Measurements from ENCODE around the gene NDUFC1. TPM values are rescaled to one million over a fixed set of nuclear protein-coding genes. Genes with fewer than 3 reads are reported as not detected.

Gene NDUFC1
- total and polyA plus RNA-seq, 2 of the 8 experiments (the other 6 are each of a cell fraction or from before 2014, with no cell fraction given) = 41.9 to 62.0 TPM

DNA sequence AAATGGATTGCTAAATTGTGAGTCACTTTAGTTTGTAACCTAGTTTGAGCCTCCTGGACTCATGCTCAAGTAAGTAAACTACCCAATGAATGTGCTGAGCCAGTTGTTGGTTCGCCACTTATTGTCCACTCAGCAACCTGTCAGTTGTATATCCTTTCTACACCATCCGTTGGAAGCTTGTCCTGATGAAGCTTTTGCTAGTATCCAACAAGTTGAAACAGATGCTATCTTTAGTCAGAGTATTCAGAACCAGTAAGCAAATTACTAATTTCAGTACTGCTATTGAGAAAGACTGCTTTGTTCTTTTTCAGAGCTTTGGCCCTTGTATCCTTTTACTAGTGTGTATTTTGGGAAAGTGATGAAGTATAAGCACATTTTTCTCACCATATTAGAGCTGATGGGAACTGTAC lies 5.3 kb downstream of the NDUFC1 start:
- no peak for DNase-seq (ENCODE audit: low read depth in 1 of 2, low spot score in 2 of 2)
- TF ChIP-seq KDM4A (IDR thresholded peaks at IDR 0.05; ENCODE audit: low read depth, low read length, severe bottlenecking) (no peak), SP1 (IDR thresholded peaks at IDR 0.05; ENCODE audit: low read depth, low read length) (no peak), HDAC2 (IDR thresholded peaks at IDR 0.05; ENCODE audit: borderline replicate concordance in 1 of 2, low read depth in 2 of 2, low read length in 2 of 2) (no peak), KDM1A (IDR thresholded peaks at IDR 0.05; ENCODE audit: borderline replicate concordance, low read length) (no peak)
- H3K4me3 ChIP-seq (ENCODE audit: extremely low read depth in 1 of 4, insufficient read depth in 2 of 4, low read depth in 3 of 4, low read length in 4 of 4) = no peak overlapping the region
- no peak overlapping the region for H3K27ac ChIP-seq (ENCODE audit: low read depth, low read length)
- H2BK5ac ChIP-seq (ENCODE audit: low read depth, low read length) = no peak overlapping the region
- no peak overlapping the region for H3K4me2 ChIP-seq (ENCODE audit: insufficient read depth in 1 of 2, low read depth in 2 of 2, low read length in 2 of 2)
- H3K9me3 ChIP-seq (ENCODE audit: insufficient read depth in 2 of 2, low read depth in 1 of 2, low read length in 1 of 2) = no peaks in the 10 kb centered on the region
- H2BK12ac ChIP-seq (ENCODE audit: low read depth, low read length) = no peak overlapping the region
- POLR2A ChIA-PET (ENCODE audit: partially characterized antibody) = interaction anchor here (0.6 to 1.2 kb wide), 3 partner anchors 12 to 165 kb away, joined by 3 read pairs; no protein-coding TSS in a partner anchor
- H3K79me2 ChIP-seq (ENCODE audit: control insufficient read depth in 1 of 2, insufficient read depth in 2 of 2, low read length in 2 of 2) = peaks cover 6 to 25% of the 10 kb centered on the region in 2 experiments; a peak in 3 of 4 replicates
- FAIRE-seq = no peak
- H3K4me1 ChIP-seq (replicated peaks in 1 of 4; ENCODE audit: control insufficient read depth in 3 of 4, insufficient read depth in 4 of 4, low read length in 3 of 4) = peaks cover 0 to 2% (median under 1%) of the 10 kb centered on the region in 4 experiments; a peak in 2 of 7 replicates
- no peak overlapping the region for H4K5ac ChIP-seq (ENCODE audit: insufficient read length, low read depth, low read length)
- no peak overlapping the region for H4K8ac ChIP-seq (ENCODE audit: extremely low read depth, insufficient read depth, low read length)
- H4K20me1 ChIP-seq (replicated peaks in 1 of 2; ENCODE audit: control insufficient read depth in 1 of 2, insufficient read depth in 2 of 2, low read length in 2 of 2) = no peaks in the 10 kb centered on the region
- 86% methylated on average over 2 of the region's 2 CpGs; no CpG with 5 or more reads in 1 of the 2 experiments for WGBS, 2 experiments (ENCODE audit: extremely low coverage in 1 of 2, insufficient coverage in 1 of 2, insufficient read length in 1 of 2, insufficient replicate concordance in 2 of 2, low coverage in 1 of 2, low lambda C conversion rate in 2 of 2, missing lambda C conversion rate in 1 of 2)
- H2BK20ac ChIP-seq (ENCODE audit: low read length) = no peak overlapping the region
- H4K91ac ChIP-seq (replicated peaks; ENCODE audit: insufficient read length, low read length) = no peak overlapping the region
- H2BK15ac ChIP-seq (ENCODE audit: low read length) = no peak overlapping the region
- no peak overlapping the region for H3K23ac ChIP-seq (ENCODE audit: insufficient read length)
- H3K36me3 ChIP-seq (ENCODE audit: control insufficient read depth in 2 of 4, insufficient read depth in 4 of 4, low read length in 3 of 4) = peaks cover 0 to 15% (median 3%) of the 10 kb centered on the region in 4 experiments; a peak in 1 of 8 replicates
- H3K18ac ChIP-seq (ENCODE audit: extremely low read depth, low read length) = no peak overlapping the region
- H3K14ac ChIP-seq (ENCODE audit: insufficient read length) = no peak overlapping the region
- CTCF ChIA-PET (ENCODE audit: partially characterized antibody) = interaction anchor here (0.8 to 4.4 kb wide), 19 partner anchors 10 to 276 kb away, joined by 3 to 34 read pairs (median 6); partner anchors contain the start of gene MGARP
- no peak overlapping the region for H3K4ac ChIP-seq (replicated peaks; ENCODE audit: insufficient read length, low read depth, low read length)
- H3K79me1 ChIP-seq (ENCODE audit: low read depth, low read length) = no peaks in the 10 kb centered on the region
- no peak overlapping the region for H3K56ac ChIP-seq (replicated peaks; ENCODE audit: insufficient read length, low read depth, low read length)
- peaks cover 11% of the 10 kb centered on the region for H3K23me2 ChIP-seq (ENCODE audit: low read depth, low read length)
- no peak overlapping the region for H3K9ac ChIP-seq (replicated peaks in 1 of 4; ENCODE audit: extremely low read depth in 1 of 4, low read depth in 3 of 4, low read length in 3 of 4)
- no peak overlapping the region for H2AK5ac ChIP-seq (ENCODE audit: low read depth, low read length)
- H2BK120ac ChIP-seq (replicated peaks; ENCODE audit: low read depth, low read length) = no peak overlapping the region
- H2AFZ ChIP-seq (ENCODE audit: low read length) = no peak overlapping the region
- H3K27me3 ChIP-seq (replicated peaks in 1 of 4; ENCODE audit: control insufficient read depth in 3 of 4, extremely low read depth in 1 of 4, insufficient read depth in 3 of 4, low read length in 3 of 4) = no peaks in the 10 kb centered on the region
